GM18861 (cell line): ENCODE measurements around the gene MYO1D.

Experiments
- ATAC-seq: cut with Tn5 transposase; IDR thresholded peaks from one replicate; pipeline ENCODE4 v1.9.1; 2021; ENCODE audit not compliant: unreplicated experiment

Gene MYO1D

GRCh38 chr17:32517982-32518381 lies 358.9 kb downstream of the MYO1D start:
- no peak for ATAC-seq

DNA sequence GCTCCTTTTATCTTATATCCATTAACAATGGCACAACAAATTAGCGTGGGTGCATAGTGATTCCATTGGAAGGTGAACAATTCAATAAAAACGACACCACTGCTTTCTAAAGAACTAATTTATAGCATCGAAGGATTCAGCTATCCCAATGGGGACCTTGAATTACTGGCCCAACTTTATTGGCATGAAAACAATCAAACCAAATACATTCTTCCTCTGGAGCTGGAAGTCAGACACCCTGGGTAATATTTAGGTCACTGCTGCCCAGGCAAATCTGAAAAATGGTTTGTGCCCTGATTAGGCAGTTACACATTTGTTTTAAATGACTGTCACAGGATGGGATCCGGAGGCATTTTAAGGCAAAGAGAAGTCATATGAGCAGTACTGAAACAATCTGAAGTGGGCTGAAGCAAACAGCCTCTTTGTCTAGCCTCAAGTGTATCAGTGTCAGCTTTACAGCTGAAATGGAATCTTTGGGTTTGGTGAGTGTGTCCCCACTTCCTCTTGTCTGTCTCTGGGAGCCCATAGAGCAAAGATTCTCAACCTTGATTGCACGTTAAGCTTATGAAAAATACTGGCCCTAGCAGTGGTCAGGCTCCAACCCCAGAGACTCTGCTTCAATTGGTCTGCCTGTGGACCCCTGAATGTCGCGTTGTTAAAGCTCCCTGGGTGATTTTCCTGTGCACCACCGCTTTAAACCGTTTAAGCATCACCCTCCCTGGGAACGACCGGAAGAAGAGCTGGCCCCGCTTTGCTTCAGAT lies 359.8 kb downstream of the MYO1D start:
- ATAC-seq = no peak

DNA sequence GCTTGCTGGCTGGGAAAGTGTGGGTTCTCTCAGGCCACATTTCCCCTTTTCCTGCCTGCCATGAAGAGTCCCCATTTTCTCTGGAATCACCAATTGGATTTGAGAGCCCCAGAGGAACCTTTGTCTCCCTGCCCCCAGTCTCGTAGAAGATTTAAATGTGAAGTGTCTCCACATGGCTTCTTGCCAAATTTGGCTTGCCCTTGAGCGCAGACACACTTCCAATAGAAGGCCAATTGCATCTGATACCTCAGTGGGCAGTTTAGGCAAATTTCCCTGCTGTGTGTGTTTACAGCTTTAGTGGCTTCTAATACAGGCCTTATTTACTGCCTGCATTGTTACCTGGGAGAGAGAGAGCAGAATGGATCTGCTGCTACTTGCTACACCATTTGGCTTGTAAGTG lies 360.5 kb downstream of the MYO1D start:
- no peak for ATAC-seq

DNA sequence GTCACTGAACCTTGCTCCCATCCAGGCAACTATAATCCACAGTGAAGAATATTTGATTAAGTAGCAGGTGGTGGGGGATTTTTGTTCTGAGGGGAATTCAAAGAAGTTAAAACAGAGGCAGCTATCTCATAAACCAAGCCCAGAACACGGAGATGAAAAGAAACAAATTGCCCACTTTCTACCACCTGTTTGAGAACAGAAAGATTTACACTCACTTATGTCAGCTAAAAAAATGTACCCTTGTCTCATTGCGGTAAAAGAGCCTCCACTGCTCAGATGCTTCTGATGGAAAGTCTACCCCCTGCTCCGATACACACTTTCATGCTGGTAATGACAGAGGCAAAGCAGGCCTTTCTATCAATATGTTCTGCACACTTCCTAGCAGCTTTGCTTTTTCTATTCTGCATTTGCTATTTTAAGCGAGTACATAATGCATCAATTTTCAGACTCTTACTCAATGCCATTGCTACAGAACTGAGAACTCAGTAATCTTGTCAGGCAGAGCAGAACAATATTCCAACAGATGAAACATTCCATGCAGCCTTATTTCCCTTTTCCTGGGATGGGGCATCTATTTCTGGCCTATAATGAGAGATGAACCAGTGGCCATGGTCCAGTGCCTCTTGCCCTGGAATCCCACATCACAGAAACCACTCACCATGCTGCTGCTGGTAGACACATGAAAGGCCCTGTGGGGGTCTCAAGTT lies 361.1 kb downstream of the MYO1D start:
- ATAC-seq = peak; percentile 38

DNA sequence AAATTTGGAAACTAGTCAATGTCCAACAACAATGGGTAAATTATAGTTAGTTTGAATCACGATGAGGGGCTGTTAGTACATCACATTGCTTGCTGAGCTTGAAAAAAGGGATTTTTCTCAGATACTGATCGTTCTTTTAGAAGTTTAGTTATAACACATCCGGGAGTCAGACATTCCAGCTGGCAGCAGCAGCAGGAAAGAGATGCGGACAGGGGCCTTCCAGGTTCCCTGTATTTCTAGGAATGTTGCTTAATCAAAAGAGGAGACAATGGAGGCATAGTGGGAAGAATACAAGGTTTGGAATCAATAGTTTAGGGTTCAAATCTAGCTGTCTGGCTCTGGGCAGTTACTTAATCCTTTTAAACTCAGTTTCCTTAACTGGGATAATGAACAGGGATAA lies 362.3 kb downstream of the MYO1D start:
- ATAC-seq = no peak

DNA sequence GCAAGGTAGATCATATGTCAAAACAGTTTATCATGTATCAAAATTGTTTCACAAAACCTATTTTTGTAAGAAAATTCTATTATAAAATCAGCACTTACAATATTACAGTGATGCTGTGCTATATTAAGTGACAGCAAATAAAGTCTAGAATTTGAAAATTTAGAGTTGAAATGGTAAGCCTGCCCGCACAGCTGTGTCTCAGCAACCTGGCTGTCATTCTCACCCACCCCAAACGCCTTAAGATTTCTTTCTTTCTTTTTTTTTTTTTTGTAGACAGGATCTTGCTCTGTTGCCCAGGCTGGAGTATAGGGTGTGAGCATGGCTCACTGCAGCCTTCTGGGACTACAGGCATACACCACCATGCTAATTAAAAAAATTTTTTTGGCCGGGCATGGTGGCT lies 363.3 kb downstream of the MYO1D start:
- no peak for ATAC-seq

GRCh38 chr17:32512328-32512727 lies 364.6 kb downstream of the MYO1D start:
- no peak for ATAC-seq

- ATAC-seq = no peak
Observed at GRCh38 chr17:32510466-32510865, 366.5 kb downstream of the MYO1D start.

GRCh38 chr17:32508926-32509325 lies 368.0 kb downstream of the MYO1D start:
- ATAC-seq = no peak

GRCh38 chr17:32504166-32504990 lies 372.5 kb downstream of the MYO1D start:
- ATAC-seq = peak; percentile 1

DNA sequence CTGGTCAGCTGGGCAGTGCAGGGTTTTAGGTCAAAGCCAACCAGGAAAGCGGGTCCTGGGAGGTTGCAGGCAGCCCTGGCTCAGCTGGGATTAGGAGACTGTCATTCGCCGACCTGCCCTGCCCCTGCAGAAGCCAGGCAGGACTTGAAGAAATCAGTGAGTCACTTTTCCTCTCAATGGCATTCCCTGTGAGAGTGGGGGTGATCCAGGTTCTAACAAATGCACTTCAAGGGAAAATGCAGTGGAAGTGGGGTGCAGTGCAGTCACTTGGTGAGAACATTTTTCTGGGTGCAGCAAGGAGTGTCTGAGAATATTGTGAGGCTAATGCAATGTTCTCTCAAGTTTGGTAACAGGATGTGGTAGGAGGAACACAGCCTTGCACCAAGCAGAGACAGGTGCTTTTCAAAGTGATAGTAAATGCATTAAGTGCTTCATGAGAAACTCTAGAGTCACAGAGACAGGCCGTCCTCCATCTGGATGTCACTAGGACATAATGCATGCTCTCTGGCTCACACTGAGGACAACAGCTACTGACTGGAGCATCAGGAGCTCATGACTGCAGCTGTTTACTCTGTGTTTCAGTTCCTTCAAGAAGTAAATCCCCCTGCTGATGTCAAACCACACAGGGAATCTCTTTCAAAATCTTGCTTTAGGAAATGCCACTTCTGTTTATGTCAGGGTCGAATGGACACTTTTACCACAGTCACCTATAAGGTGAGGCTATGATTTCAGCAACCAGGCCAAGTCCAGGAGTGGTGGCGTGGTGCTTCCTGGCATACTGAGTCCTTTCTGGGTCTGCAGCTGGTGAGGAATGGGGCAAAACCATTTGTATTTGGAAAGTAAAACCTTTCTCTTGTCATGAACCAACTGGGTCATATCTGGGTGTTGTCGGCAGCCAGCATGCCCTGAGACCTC lies 373.4 kb downstream of the MYO1D start:
- peak; percentile 94 for ATAC-seq

DNA sequence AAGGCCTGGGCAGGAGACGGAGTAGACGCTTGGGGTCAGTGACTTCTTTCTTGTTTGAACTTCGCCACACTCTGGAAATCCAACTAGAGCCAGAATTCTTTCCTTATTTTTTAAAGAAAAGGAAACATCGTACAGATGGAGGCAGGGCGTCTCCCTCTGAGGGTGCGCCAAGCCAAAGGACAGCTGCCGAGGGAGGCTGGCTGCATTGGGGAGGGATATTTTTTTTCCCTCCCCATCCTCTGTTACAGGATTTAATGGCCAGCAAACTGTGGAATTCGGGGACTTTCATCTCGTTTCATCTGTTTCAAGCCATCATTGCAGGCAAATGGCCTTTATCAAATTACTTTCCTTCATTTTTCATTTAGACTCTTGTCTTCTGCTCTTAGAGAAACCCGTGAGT lies 374.2 kb downstream of the MYO1D start:
- ATAC-seq = no peak

DNA sequence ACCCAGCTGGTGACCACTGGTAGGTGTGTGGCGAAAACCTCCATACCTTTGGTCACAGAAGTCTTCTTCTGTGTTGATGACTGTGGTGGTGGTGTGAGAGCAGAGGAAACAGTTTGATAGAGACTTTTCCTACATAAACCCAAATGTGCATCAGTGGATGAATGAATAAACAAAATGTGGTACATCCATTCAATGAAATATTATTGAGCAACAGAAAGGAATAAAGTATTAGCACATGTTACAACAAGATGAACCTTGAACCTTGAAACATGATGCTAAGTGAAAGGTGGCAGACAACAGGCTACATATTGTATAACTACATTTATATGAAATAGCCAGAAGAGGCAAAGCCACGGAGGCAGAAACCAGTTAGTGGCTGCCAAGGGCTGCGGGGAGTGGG lies 374.9 kb downstream of the MYO1D start:
- no peak for ATAC-seq

DNA sequence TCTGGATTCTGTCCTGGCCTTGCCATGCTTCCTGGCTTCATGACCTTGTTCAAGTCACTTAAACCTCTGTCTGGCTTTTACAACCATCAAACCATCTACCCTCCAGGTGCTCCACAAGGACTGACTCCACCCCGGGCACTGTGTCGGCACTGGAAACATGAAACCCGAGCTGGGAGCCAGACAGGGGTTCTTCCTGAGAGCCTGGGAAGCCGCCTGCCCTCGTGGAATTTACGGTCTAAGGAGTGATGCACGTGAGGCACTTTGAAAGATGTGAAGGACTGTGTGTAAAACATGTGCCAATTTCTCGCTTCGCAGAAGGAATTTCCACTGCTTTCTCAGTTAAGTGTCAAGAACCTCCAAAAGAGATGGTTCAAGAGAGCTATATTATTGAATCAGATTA lies 378.5 kb downstream of the MYO1D start:
- ATAC-seq = no peak

DNA sequence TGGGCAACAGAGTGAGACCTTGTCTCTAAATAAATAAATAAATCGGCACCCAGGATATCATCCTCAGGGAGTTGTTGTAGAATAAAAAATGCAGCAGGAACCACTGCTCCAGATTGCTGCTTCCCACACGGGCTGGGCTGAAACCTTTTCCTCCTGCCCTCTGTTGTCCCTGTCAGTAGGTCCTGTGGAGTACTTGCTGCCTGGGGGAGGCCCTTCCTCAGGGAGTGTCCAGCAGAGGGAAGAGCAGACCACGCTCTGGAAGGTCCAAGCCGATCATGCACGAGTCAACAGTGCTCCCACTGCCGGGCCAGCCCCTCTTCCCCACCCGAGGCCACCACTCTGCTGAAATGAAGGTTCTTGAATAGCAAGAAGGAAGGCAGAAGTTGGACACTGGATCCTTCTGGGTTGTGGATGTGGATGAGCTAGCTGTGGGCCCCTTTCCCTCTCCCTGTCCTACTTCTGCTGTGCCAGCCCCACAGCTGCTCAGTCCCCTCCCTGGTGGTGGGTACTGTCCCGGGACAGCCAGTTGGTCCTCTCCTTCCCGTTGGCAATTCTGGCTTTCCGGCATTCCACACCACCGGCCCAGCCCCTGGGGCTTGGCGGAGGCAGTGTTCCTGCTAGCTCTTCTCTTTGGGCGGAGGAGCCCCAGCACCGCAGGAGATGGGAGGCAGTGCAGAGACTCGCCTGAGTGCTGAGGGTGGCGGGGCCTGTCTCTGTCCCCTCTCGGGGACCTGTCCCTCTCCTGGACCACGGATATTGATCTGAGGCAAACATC lies 379.3 kb downstream of the MYO1D start:
- no peak for ATAC-seq

GRCh38 chr17:32496395-32497073 lies 380.4 kb downstream of the MYO1D start:
- ATAC-seq = no peak

GRCh38 chr17:32495359-32496231 lies 381.3 kb downstream of the MYO1D start:
- no peak for ATAC-seq

- ATAC-seq = no peak
Observed at GRCh38 chr17:32494621-32495358, 382.1 kb downstream of the MYO1D start.
